Spinal cord (tissue), 10 donors: Measurements from ENCODE around the gene CCDC59. TPM values are rescaled to one million over a fixed set of nuclear protein-coding genes. Genes with fewer than 3 reads are reported as not detected.

Experiments
- DNase-seq, 6 donors: peaks; one replicate each; pipeline versions ENCODE4 v3.0.0 to v3.0.0-alpha.2; 2013 to 2015; ENCODE audit warnings: low spot score in 6 of 6, low read depth in 4 of 6
- H3K27ac ChIP-seq: one replicate; pipeline ENCODE4 v1.5.1; 2013; ENCODE audit warnings: low read depth, low read length, control low read depth
- H3K27me3 ChIP-seq: one replicate; pipeline ENCODE4 v1.6.1; 2013; ENCODE audit warnings: low read length; ENCODE audit not compliant: control insufficient read depth, insufficient read depth
- H3K36me3 ChIP-seq: one replicate; pipeline ENCODE4 v1.6.1; 2013; ENCODE audit warnings: low read length; ENCODE audit not compliant: control insufficient read depth, insufficient read depth
- H3K4me1 ChIP-seq: one replicate; pipeline ENCODE4 v1.6.1; 2013; ENCODE audit warnings: low read length; ENCODE audit not compliant: control insufficient read depth, insufficient read depth
- H3K4me3 ChIP-seq: one replicate; pipeline ENCODE4 v1.5.1; 2013; ENCODE audit warnings: low read depth, low read length, control low read depth
- H3K9me3 ChIP-seq: one replicate; pipeline ENCODE4 v1.6.1; 2013; ENCODE audit warnings: low read length; ENCODE audit not compliant: control insufficient read depth, insufficient read depth
- WGBS: methylation state at CpG from one replicate; pipeline ENCODE4 v1.1.5; 2013; ENCODE audit warnings: missing lambda C conversion rate; ENCODE audit not compliant: insufficient coverage; 5-methylcytosine and 5-hydroxymethylcytosine counted together
- long read RNA-seq, 4 donors: transcript quantifications; one replicate each; lab custom pipeline, GENCODE V29; 2026
- polyA plus RNA-seq, 2 donors: library from polyadenylated mRNA; unstranded; fragments of 120-200 nt; gene quantifications; one replicate each; pipeline ENCODE4 v1.2.1, GENCODE V29; 2013; ENCODE audit not compliant: insufficient read length in 2 of 2
- total RNA-seq, 2 donors: library from RNA; depleted of rRNA in 1 of 2; stranded (reverse); fragments of 120-200 nt in 1 of 2; fragments of >200 nt in 1 of 2; gene quantifications; one replicate each; pipeline versions ENCODE4 v1.2.3 to v1.2.4, GENCODE V29; 2013 to 2014
- donor health status: healthy.

CCDC59 gene, protein sequence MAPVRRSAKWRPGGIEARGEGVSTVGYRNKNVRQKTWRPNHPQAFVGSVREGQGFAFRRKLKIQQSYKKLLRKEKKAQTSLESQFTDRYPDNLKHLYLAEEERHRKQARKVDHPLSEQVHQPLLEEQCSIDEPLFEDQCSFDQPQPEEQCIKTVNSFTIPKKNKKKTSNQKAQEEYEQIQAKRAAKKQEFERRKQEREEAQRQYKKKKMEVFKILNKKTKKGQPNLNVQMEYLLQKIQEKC
- 10 to 100 TPM; 32.8 to 43.7 TPM for total RNA-seq
- polyA plus RNA-seq = 10 to 100 TPM; 27.3 to 31.5 TPM
- long read RNA-seq, donor 1, transcript CCDC59-201 (4 exons, 1,983 nt) = major isoform, 7 of 15 reads
- long read RNA-seq, donor 1, partial matches to known transcripts = 0 of 15 reads
- long read RNA-seq, donor 1, other reads (novel, unspliced or antisense) = 0 of 15 reads
- long read RNA-seq, donor 2, partial matches to known transcripts = 0 of 3 reads
- long read RNA-seq, donor 2, other reads (novel, unspliced or antisense) = 0 of 3 reads
- long read RNA-seq, donor 3, partial matches to known transcripts = 0 of 10 reads
- long read RNA-seq, donor 3, other reads (novel, unspliced or antisense) = 0 of 10 reads
- long read RNA-seq, donor 4, transcript CCDC59-202 (2 exons, 553 nt) = major isoform, 6 of 33 reads
- long read RNA-seq, donor 4, transcript CCDC59-207 (2 exons, 600 nt) = minor isoform, 5 of 33 reads
- long read RNA-seq, donor 4, transcript CCDC59-201 (4 exons, 1,983 nt) = minor isoform, 5 of 33 reads
- long read RNA-seq, donor 4, transcript CCDC59-203 (4 exons, 984 nt) = minor isoform, 5 of 33 reads
- long read RNA-seq, donor 4, partial matches to known transcripts = 8 of 33 reads
- long read RNA-seq, donor 4, other reads (novel, unspliced or antisense) = 0 of 33 reads

- H3K4me3 ChIP-seq = peak within 1 kb of the TSS; percentile 100
- peaks cover 4% of the 10 kb centered on the region for H3K4me1 ChIP-seq
- H3K27me3 ChIP-seq = no peaks in the 10 kb centered on the region
- 0% methylated on average over 60 of the region's 61 CpGs for WGBS
- H3K27ac ChIP-seq = peak within 1 kb of the TSS; percentile 100
- no peaks in the 10 kb centered on the region for H3K9me3 ChIP-seq
- H3K36me3 ChIP-seq = peaks cover 6% of the 10 kb centered on the region
- peak; percentile 94 to 99 (median 98) for DNase-seq
These were observed at the start of gene CCDC59, which contains the start of gene METTL25 for GRCh38 chr12:82358200-82359114. TSS of gene CCDC59 (minus strand) at chr12:82358387. CDS start at chr12:82358376, 11 bp downstream. TSS of gene METTL25 (plus strand) at chr12:82358529. CDS start at chr12:82358566, 37 bp downstream.

DNA sequence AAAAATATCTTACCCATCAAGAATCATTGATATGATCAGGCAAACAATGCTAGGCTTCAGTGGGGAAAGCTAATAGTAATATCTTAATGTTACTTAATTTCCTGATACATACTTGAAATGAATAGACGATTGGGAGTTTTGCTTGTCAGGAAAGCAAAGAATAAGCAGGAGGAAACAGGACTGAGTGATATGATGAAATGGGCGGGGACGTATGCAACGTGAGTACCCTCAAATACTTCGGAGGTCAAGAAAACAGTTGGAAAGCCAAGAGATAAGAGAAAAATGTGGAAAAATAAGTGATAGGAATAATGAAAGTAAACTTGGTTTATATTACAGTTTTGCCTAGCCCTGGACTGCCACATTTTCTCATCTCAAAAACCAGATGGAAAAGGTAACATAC lies 49.3 kb upstream of the CCDC59 start:
- H3K27ac ChIP-seq = no peak overlapping the region
- no peaks in the 10 kb centered on the region for H3K9me3 ChIP-seq
- H3K4me3 ChIP-seq = no peak overlapping the region
- H3K4me1 ChIP-seq = no peaks in the 10 kb centered on the region
- DNase-seq = no peak
- H3K36me3 ChIP-seq = no peaks in the 10 kb centered on the region
- no peaks in the 10 kb centered on the region for H3K27me3 ChIP-seq
- 95% methylated on average over 5 of the region's 5 CpGs for WGBS

DNA sequence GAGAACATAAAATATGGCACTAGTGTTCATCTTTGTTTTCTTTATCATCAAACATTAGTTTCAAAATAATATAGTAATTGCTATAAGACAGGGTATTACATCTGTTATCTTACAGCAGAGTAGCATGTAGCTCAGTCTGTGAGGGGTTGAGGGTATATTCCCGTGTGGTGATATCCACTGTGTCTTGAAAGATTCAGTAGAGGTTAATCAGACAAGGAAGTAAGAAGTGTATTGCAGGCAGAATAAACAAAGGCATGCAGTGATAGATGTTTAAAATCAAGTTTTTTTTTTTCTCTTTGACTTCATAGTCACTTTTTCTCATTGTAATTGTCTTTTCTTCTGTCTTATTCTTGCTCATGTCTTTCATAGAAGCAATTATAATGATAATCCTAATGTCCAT lies 48.5 kb upstream of the CCDC59 start:
- Histone ChIP-seq H3K27me3 (no peaks in the 10 kb centered on the region), H3K4me1 (no peaks in the 10 kb centered on the region), H3K27ac (no peak overlapping the region), H3K4me3 (no peak overlapping the region), H3K9me3 (no peaks in the 10 kb centered on the region), H3K36me3 (no peaks in the 10 kb centered on the region)
- 80% methylated on average over 1 of the region's 1 CpG for WGBS
- no peak for DNase-seq

DNA sequence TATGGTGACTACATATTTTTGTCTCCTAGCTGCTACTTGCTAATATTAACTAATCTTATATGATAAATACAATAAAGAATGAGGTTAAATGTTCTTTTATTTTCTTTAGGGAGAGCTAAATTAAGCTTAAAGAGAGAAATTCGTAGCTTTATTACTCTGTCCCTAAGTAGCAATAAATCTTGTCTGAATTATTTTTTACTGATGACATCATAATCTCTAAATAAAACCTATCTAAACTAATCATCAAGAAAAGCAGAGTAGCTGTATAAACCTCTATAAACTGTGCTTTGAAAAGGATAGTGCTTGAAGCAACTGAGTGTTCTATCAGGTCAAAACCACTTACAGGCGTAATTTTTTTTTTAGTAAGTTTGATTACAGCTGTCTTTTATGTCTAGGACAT lies 42.6 kb upstream of the CCDC59 start:
- Histone ChIP-seq H3K4me3 (no peak overlapping the region), H3K9me3 (no peaks in the 10 kb centered on the region), H3K4me1 (no peaks in the 10 kb centered on the region), H3K27me3 (no peaks in the 10 kb centered on the region), H3K27ac (no peak overlapping the region), H3K36me3 (no peaks in the 10 kb centered on the region)
- no CpG with 5 or more reads among the region's 2 CpGs for WGBS
- no peak for DNase-seq

GRCh38 chr12:82398879-82399278 lies 40.7 kb upstream of the CCDC59 start:
- no peaks in the 10 kb centered on the region for H3K9me3 ChIP-seq

DNA sequence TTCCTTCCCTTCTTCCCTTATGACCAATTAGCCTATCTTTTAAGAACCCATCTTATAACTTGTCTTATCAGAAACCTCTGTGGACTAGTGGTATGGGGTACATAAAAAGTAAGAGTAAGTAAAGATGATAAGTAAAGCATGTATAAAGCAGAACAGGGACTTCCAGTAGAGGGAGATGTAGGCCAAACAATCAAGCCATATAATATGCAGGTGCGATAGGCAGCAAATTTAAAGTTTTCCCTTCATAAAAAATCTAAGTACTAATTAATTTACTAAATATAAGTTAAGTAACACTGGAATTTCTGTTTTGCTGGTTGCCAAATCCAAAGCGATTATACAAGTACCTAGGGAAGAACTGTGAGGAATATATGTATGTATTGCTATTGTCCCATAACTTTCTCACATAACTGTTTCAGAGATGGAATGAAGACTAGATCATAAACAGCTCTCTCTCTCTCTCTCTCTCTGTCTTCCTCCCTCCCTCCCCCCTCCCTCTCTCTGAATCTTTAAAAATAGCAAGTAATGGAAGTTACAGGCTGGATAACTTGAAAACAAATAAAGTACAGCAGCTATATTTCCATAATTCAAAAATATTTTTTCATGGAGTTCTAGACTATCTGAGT lies 25.9 kb upstream of the CCDC59 start:
- no CpG with 5 or more reads among the region's 2 CpGs for WGBS
- H3K36me3 ChIP-seq = no peaks in the 10 kb centered on the region
- no peak overlapping the region for H3K27ac ChIP-seq
- H3K4me1 ChIP-seq = no peaks in the 10 kb centered on the region
- H3K4me3 ChIP-seq = no peak overlapping the region
- no peaks in the 10 kb centered on the region for H3K9me3 ChIP-seq
- peak in 5 of 6 donors; percentile 13 to 82 (median 23) for DNase-seq
- H3K27me3 ChIP-seq = no peaks in the 10 kb centered on the region

More at GRCh38 chr12:82398879-82399278, 40.7 kb upstream of the CCDC59 start:
- Histone ChIP-seq H3K36me3 (no peaks in the 10 kb centered on the region), H3K4me3 (no peak overlapping the region), H3K4me1 (no peaks in the 10 kb centered on the region), H3K27me3 (no peaks in the 10 kb centered on the region), H3K27ac (no peak overlapping the region)
- no peak for DNase-seq

DNA sequence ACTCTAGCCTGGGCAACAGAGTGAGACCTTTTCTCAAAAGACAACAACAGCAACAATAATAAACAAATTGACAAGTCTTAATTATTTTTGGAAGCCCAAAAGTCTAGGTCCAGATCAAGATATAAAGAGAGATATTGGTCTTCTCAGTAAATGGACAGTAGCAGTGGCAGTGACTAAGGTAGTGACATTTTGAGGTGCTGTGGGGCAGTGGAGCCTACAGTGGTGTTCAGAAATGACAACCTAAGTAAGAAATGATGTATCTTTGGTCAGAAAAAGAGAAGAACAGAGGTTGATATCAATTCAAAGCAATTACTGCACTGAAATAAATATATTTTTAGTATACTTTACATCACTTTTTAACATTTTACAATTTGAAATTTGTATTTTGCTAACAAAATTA lies 20.8 kb upstream of the CCDC59 start:
- Histone ChIP-seq H3K27me3 (no peaks in the 10 kb centered on the region), H3K4me1 (no peaks in the 10 kb centered on the region), H3K9me3 (no peaks in the 10 kb centered on the region), H3K4me3 (no peak overlapping the region), H3K36me3 (no peaks in the 10 kb centered on the region), H3K27ac (no peak overlapping the region)
- no peak for DNase-seq

GRCh38 chr12:82375201-82375600 lies 17.0 kb upstream of the CCDC59 start:
- DNase-seq = no peak
- no CpG with 5 or more reads among the region's 2 CpGs for WGBS
- Histone ChIP-seq H3K4me3 (no peak overlapping the region), H3K4me1 (no peaks in the 10 kb centered on the region), H3K9me3 (peaks cover 1% of the 10 kb centered on the region), H3K36me3 (no peaks in the 10 kb centered on the region), H3K27ac (no peak overlapping the region), H3K27me3 (no peaks in the 10 kb centered on the region)

- no peaks in the 10 kb centered on the region for H3K4me1 ChIP-seq
- no peak overlapping the region for H3K4me3 ChIP-seq
- no peak overlapping the region for H3K27ac ChIP-seq
- H3K36me3 ChIP-seq = peaks cover 6% of the 10 kb centered on the region
- H3K27me3 ChIP-seq = no peaks in the 10 kb centered on the region
- WGBS = no CpG with 5 or more reads among the region's 1 CpG
- H3K9me3 ChIP-seq = no peaks in the 10 kb centered on the region
- peak in 1 of 6 donors; percentile 14 for DNase-seq
These were observed 8.0 kb upstream of the CCDC59 start for GRCh38 chr12:82366197-82366596.
